Lung (tissue), 12 donors: ENCODE measurements around the gene ATP11A. TPM values are rescaled to one million over a fixed set of nuclear protein-coding genes. Genes with fewer than 3 reads are reported as not detected.

ENCODE experiments used
- ATAC-seq: fragments of 200-7000 bp; cut with Tn5 transposase; one replicate; pipeline ENCODE4 v1.9.1; 2020; ENCODE audit warnings: moderate number of reproducible peaks; ENCODE audit not compliant: insufficient read depth, low FRiP score
- DNase-seq, 3 donors: peaks; one replicate each; pipeline ENCODE4 v3.0.0-alpha.2; 2013 to 2017
- H3K27ac ChIP-seq, 2 donors: one replicate each; pipeline ENCODE4 v1.5.1; 2013; ENCODE audit warnings: mild to moderate bottlenecking in 2 of 2, moderate library complexity in 2 of 2, control low read depth in 1 of 2, inconsistent platforms in 1 of 2, low read depth in 1 of 2, low read length in 1 of 2
- H3K27me3 ChIP-seq, 3 donors: one replicate each; pipeline ENCODE4 v1.5.1; 2013; ENCODE audit warnings: low read length in 2 of 3; ENCODE audit not compliant: control insufficient read depth in 3 of 3, insufficient read depth in 3 of 3
- H3K36me3 ChIP-seq, 4 donors: one replicate each; pipeline ENCODE4 v1.5.1; 2013; ENCODE audit warnings: low read length in 4 of 4, mild to moderate bottlenecking in 1 of 4, moderate library complexity in 1 of 4; ENCODE audit not compliant: control insufficient read depth in 4 of 4, insufficient read depth in 4 of 4
- H3K4me1 ChIP-seq, 5 donors: one replicate each; pipeline ENCODE4 v1.5.1; 2013; ENCODE audit warnings: low read length in 5 of 5, mild to moderate bottlenecking in 2 of 5, moderate library complexity in 1 of 5; ENCODE audit not compliant: control insufficient read depth in 5 of 5, insufficient read depth in 5 of 5
- H3K4me3 ChIP-seq: one replicate; pipeline ENCODE4 v1.5.1; 2013; ENCODE audit warnings: mild to moderate bottlenecking, control low read depth, moderate library complexity
- H3K9ac ChIP-seq, 2 donors: one replicate each; pipeline ENCODE4 v1.5.1; 2013; ENCODE audit warnings: low read length in 2 of 2, control low read depth in 1 of 2; ENCODE audit not compliant: insufficient read depth in 1 of 2
- H3K9me3 ChIP-seq, 4 donors: one replicate each; pipeline ENCODE4 v1.5.1; 2013; ENCODE audit warnings: low read length in 3 of 4, mild to moderate bottlenecking in 1 of 4, moderate library complexity in 1 of 4; ENCODE audit not compliant: control insufficient read depth in 4 of 4, insufficient read depth in 3 of 4
- WGBS, 2 donors: extraction: QIAGEN DNeasy Blood & Tissue Kit; methylation state at CpG; one replicate each; pipeline ENCODE4 v1.1.7; 2013; 5-methylcytosine and 5-hydroxymethylcytosine counted together
- polyA plus RNA-seq, 2 donors: library from polyadenylated mRNA; stranded (reverse); fragments of 200-250 nt; gene quantifications; one replicate each; pipeline ENCODE4 v1.2.1, GENCODE V29; 2013
- total RNA-seq, 2 donors: library from RNA; depleted of rRNA in 1 of 2; stranded (reverse); fragments of >200 nt in 1 of 2; gene quantifications; one replicate each; pipeline ENCODE4 v1.2.1, GENCODE V29; 2014 to 2021
- TF ChIP-seq, protein P1 (sequence below): IDR thresholded peaks from 2 replicates; pipeline ENCODE4 v1.5.1; 2012; ENCODE audit warnings: mild to moderate bottlenecking; ENCODE audit errors: control extremely low read depth, extremely low read depth
- donor health status: control.
- donor health status: control.
- donor health status: Bipolar disorder and iron deficiency.
- donor health status: healthy.
- donor health status: DM: yes; HTN: yes; CAD: no.

Gene ATP11A
- total and polyA plus RNA-seq, 4 donors = 46.3 to 317 (median 162) TPM

DNA sequence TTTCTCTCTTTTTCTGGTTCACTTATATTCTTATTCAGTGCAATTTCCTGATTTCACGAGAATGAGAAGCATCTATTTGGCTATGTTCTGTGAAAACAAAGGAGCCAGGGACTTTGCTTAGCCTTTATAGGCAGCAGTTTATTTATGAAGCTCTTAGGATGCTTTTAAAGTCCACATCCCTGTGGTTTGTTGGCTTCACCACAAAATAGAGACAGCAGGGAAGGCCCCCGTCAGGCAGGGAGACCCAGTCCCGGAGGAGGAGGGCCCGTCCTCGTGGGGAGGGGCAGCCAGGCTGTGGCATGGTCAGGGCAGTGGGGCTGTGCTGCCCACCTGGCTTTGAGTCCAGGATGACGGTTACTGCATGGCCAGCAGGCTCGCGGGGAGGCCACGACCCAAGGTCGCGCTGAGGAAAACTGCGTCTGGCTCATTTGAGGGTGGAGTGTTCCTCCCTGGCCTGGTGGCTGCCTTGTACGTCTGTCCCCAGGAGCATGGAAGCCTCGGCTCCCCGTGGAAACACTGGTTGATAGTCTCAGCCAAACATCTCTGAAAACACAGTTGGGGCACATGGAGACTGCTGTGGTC is 92.7 kb downstream of the ATP11A start:
- H3K27ac ChIP-seq = peak overlapping the region; percentile 70 to 79
- ATAC-seq = no peak

DNA sequence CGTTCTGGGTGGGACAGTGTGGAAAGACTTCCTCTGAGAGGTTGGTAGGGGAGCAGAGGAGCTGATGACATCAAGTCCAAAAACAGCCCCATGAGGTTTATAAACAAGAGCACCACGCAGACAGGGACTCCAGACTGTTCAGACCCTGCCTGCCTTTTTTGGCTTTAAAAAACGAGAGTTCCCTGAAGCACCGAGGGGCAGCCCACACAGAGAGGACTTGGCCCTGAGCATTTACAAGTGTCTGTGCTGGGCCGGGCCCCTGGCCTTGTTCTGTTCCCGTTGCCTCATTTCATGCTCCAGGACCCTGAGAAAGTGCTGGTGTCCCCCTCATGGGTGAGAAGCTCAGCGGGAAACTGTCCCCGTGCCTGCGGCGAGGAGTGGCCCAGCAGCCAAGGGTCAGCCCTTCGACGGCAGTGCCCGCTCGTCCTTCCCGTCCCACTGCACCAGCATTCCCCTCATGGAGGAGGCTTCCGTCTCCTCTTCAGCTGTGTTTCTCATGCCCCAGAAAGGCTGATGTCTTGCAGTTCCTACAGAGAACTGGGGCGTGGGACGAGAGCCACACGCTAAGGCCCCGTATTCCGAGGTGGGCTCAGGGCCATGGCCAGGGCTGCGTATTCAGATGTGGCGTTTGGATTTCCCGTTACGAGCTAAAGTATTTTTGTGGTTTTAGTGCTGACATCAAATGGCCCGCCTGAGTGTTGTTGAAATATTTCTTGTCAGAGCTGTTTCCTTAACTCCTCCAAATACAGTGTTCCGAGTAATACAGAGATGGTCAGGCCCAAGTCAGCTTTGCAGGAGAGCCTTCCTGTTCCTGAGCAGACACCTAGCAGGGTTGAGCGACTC is 93.5 kb downstream of the ATP11A start:
- Histone ChIP-seq H3K9me3 (no peaks in the 10 kb centered on the region), H3K4me3 (no peak overlapping the region), H3K27me3 (no peaks in the 10 kb centered on the region), H3K27ac (peak overlapping the region; percentile 12 to 79), H3K36me3 (peaks cover 0 to 13% (median 0%) of the 10 kb centered on the region in 4 donors), H3K9ac (no peak overlapping the region), H3K4me1 (peaks cover 8 to 44% (median 10%) of the 10 kb centered on the region in 5 donors)
- peak; percentile 82 for ATAC-seq
- TF ChIP-seq, protein P1, sequence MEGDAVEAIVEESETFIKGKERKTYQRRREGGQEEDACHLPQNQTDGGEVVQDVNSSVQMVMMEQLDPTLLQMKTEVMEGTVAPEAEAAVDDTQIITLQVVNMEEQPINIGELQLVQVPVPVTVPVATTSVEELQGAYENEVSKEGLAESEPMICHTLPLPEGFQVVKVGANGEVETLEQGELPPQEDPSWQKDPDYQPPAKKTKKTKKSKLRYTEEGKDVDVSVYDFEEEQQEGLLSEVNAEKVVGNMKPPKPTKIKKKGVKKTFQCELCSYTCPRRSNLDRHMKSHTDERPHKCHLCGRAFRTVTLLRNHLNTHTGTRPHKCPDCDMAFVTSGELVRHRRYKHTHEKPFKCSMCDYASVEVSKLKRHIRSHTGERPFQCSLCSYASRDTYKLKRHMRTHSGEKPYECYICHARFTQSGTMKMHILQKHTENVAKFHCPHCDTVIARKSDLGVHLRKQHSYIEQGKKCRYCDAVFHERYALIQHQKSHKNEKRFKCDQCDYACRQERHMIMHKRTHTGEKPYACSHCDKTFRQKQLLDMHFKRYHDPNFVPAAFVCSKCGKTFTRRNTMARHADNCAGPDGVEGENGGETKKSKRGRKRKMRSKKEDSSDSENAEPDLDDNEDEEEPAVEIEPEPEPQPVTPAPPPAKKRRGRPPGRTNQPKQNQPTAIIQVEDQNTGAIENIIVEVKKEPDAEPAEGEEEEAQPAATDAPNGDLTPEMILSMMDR = no peak
- 48 to 56% methylated on average over 28 of the region's 28 CpGs for WGBS, 2 donors
- DNase-seq = peak; percentile 67 to 87 (median 80)

More for the DNA sequence above, 92.7 kb downstream of the ATP11A start:
- H3K36me3 ChIP-seq = peaks cover 0 to 7% (median 0%) of the 10 kb centered on the region in 4 donors
- no peaks in the 10 kb centered on the region for H3K27me3 ChIP-seq
- peak overlapping the region in 1 of 2 donors; percentile 24 for H3K9ac ChIP-seq
- H3K4me3 ChIP-seq = no peak overlapping the region
- TF ChIP-seq, protein P1 = no peak
- no peak for DNase-seq
- 69 to 83% methylated on average over 15 of the region's 15 CpGs for WGBS, 2 donors
- no peaks in the 10 kb centered on the region for H3K9me3 ChIP-seq
- peaks cover 10 to 44% (median 17%) of the 10 kb centered on the region in 5 donors for H3K4me1 ChIP-seq

DNA sequence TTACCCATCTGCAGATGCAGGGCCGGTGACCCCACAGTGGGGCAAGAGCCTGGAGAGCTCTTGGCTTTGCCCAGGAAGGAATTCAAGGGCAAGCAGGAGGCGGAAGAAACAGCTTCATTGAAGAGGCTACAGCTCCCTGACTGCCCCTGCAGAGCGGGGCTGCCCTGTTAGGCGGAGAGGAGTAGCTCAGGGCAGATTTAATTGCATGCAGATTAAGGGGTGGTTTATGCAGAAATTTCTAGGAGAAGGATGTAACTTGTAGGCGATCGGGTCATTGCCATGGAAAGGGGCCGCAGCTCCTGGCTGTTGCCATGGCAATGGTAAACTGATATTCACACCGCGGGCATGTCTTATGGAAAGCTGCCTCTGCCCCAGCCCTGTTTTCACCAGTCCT is 94.1 kb downstream of the ATP11A start:
- no peak overlapping the region for H3K9ac ChIP-seq
- 60 to 68% methylated on average over 9 of the region's 9 CpGs for WGBS, 2 donors
- TF ChIP-seq, protein P1 = no peak
- ATAC-seq (peak; percentile 64), DNase-seq (peak in 1 of 3 donors; percentile 52)
- no peak overlapping the region for H3K4me3 ChIP-seq
- peaks cover 0 to 15% (median under 1%) of the 10 kb centered on the region in 4 donors for H3K36me3 ChIP-seq
- peaks cover 8 to 44% (median 10%) of the 10 kb centered on the region in 5 donors for H3K4me1 ChIP-seq
- H3K9me3 ChIP-seq = no peaks in the 10 kb centered on the region
- no peaks in the 10 kb centered on the region for H3K27me3 ChIP-seq
- peak overlapping the region in 1 of 2 donors; percentile 63 for H3K27ac ChIP-seq
